Activated T-cell treated with anti-CD3 and anti-CD28 coated beads, Interleukin-2, amount 50 U/mL, for 72 hours (primary cell): ENCODE data around the gene PHKA2. TPM values are rescaled to one million over a fixed set of nuclear protein-coding genes. Genes with fewer than 3 reads are reported as not detected.
A peak's percentile ranks its signal among the peaks of the same experiment; 100 is the strongest.
"Not testable (repeated sequence)": the region's sequence is repeated elsewhere in the genome, so short reads cannot be mapped to it uniquely, and the experiment has no call there.

Experiments
- ATAC-seq, 2 donors: fragments of 150-1000 bp; cut with Tn5 transposase; replicated peaks in 1 of 2; 2 replicates each; pipeline ENCODE4 v1.10.0; 2021; ENCODE audit warnings: moderate library complexity in 2 of 2, mild to moderate bottlenecking in 1 of 2
- DNase-seq, 2 donors: peaks; one replicate each; pipeline ENCODE4 v3.0.0; 2021 to 2022; ENCODE audit warnings: mixed read lengths in 1 of 2
- H3K27ac Mint-ChIP-seq: one replicate; pipeline ENCODE4 v1.8.0; 2022; ENCODE audit warnings: mild to moderate bottlenecking, moderate library complexity, mixed read lengths
- H3K27me3 Mint-ChIP-seq: one replicate; pipeline ENCODE4 v1.8.0; 2022; ENCODE audit warnings: low read depth, mixed read lengths
- H3K36me3 Mint-ChIP-seq, 2 donors: one replicate each; pipeline ENCODE4 v1.8.0; 2022; ENCODE audit warnings: mixed read lengths in 2 of 2, mild to moderate bottlenecking in 1 of 2; ENCODE audit not compliant: insufficient read depth in 2 of 2
- H3K4me1 Mint-ChIP-seq: one replicate; pipeline ENCODE4 v1.8.0; 2022; ENCODE audit warnings: low read depth, mixed read lengths
- H3K4me3 Mint-ChIP-seq, 2 donors: one replicate each; pipeline ENCODE4 v1.8.0; 2022; ENCODE audit warnings: mild to moderate bottlenecking in 2 of 2, mixed read lengths in 2 of 2, moderate library complexity in 2 of 2
- H3K9me3 Mint-ChIP-seq, 2 donors: one replicate each; pipeline ENCODE4 v1.8.0; 2022; ENCODE audit warnings: mixed read lengths in 2 of 2
- total RNA-seq, 2 donors: library from RNA; stranded (reverse); gene quantifications; one replicate each; pipeline ENCODE4 v1.2.3, GENCODE V29; 2022

Gene PHKA2
- 10 to 100 TPM; 27.2 to 30.3 TPM for total RNA-seq

- Mint-ChIP-seq H3K27ac (peak within 1 kb of the TSS; percentile 91), H3K9me3 (no peaks in the 10 kb centered on the region), H3K4me3 (peak within 1 kb of the TSS; percentile 83 to 97), H3K27me3 (peaks cover 6% of the 10 kb centered on the region), H3K4me1 (peaks cover 7% of the 10 kb centered on the region), H3K36me3 (peaks cover 0 to 4% of the 10 kb centered on the region in 2 donors)
- peak; percentile 39 to 41 for ATAC-seq
- DNase-seq, result peak; percentile 60 to 62
Observed at GRCh38 chrX:18983666-18984380, at the start of gene PHKA2. Gene PHKA2, minus strand, starts transcription at chrX:18984114. Its CDS starts 182 bp downstream, at chrX:18983932.

- H3K27me3 Mint-ChIP-seq, result peaks cover 10% of the 10 kb centered on the region
- H3K9me3 Mint-ChIP-seq, result no peaks in the 10 kb centered on the region
Observed at GRCh38 chrX:19030805-19031204, 46.9 kb upstream of the PHKA2 start.

GRCh38 chrX:19028560-19028959 is 44.6 kb upstream of the PHKA2 start:
- H3K4me3 Mint-ChIP-seq, result no peak overlapping the region
- no peak overlapping the region for H3K27ac Mint-ChIP-seq
- no peaks in the 10 kb centered on the region for H3K36me3 Mint-ChIP-seq
- ATAC-seq (no peak), DNase-seq (no peak)
- no peaks in the 10 kb centered on the region for H3K9me3 Mint-ChIP-seq
- H3K4me1 Mint-ChIP-seq, result no peaks in the 10 kb centered on the region
- peaks cover 10% of the 10 kb centered on the region for H3K27me3 Mint-ChIP-seq

More at GRCh38 chrX:19030805-19031204, 46.9 kb upstream of the PHKA2 start:
- ATAC-seq (no peak), DNase-seq (no peak)
- Mint-ChIP-seq H3K4me1 (no peaks in the 10 kb centered on the region), H3K4me3 (no peak overlapping the region), H3K36me3 (no peaks in the 10 kb centered on the region), H3K27ac (no peak overlapping the region)

- Mint-ChIP-seq H3K4me3 (no peak overlapping the region), H3K4me1 (no peaks in the 10 kb centered on the region), H3K27me3 (no peaks in the 10 kb centered on the region), H3K9me3 (no peaks in the 10 kb centered on the region), H3K27ac (no peak overlapping the region), H3K36me3 (no peaks in the 10 kb centered on the region)
- ATAC-seq, result no peak
- no peak for DNase-seq
Observed at GRCh38 chrX:19024366-19024765, 40.5 kb upstream of the PHKA2 start.

GRCh38 chrX:19019996-19020395 is 36.1 kb upstream of the PHKA2 start:
- Mint-ChIP-seq H3K4me3 (no peak overlapping the region), H3K27ac (no peak overlapping the region), H3K9me3 (no peaks in the 10 kb centered on the region), H3K27me3 (no peaks in the 10 kb centered on the region), H3K4me1 (no peaks in the 10 kb centered on the region), H3K36me3 (no peaks in the 10 kb centered on the region)
- ATAC-seq, result no peak
- DNase-seq, result no peak

- DNase-seq (no peak), ATAC-seq (no peak)
- no peaks in the 10 kb centered on the region for H3K9me3 Mint-ChIP-seq
- no peaks in the 10 kb centered on the region for H3K36me3 Mint-ChIP-seq
- H3K4me3 Mint-ChIP-seq, result no peak overlapping the region
- no peak overlapping the region for H3K27ac Mint-ChIP-seq
- H3K27me3 Mint-ChIP-seq, result no peaks in the 10 kb centered on the region
- H3K4me1 Mint-ChIP-seq, result no peaks in the 10 kb centered on the region
Observed at GRCh38 chrX:19017271-19017670, 33.4 kb upstream of the PHKA2 start.

GRCh38 chrX:19016614-19017013 is 32.7 kb upstream of the PHKA2 start:
- not testable (repeated sequence) for H3K36me3 Mint-ChIP-seq, H3K27ac Mint-ChIP-seq, DNase-seq, H3K4me1 Mint-ChIP-seq, H3K9me3 Mint-ChIP-seq, H3K4me3 Mint-ChIP-seq, H3K27me3 Mint-ChIP-seq, ATAC-seq

GRCh38 chrX:19007868-19008267 is 24.0 kb upstream of the PHKA2 start:
- no peaks in the 10 kb centered on the region for H3K27me3 Mint-ChIP-seq
- DNase-seq, result no peak

GRCh38 chrX:19007011-19007410 is 23.1 kb upstream of the PHKA2 start:
- no peak for ATAC-seq

More at GRCh38 chrX:19007868-19008267, 24.0 kb upstream of the PHKA2 start:
- no peaks in the 10 kb centered on the region for H3K36me3 Mint-ChIP-seq
- ATAC-seq, result no peak
- H3K27ac Mint-ChIP-seq, result no peak overlapping the region
- H3K9me3 Mint-ChIP-seq, result no peaks in the 10 kb centered on the region
- H3K4me3 Mint-ChIP-seq, result no peak overlapping the region
- H3K4me1 Mint-ChIP-seq, result no peaks in the 10 kb centered on the region

GRCh38 chrX:19005909-19006308 is 22.0 kb upstream of the PHKA2 start:
- DNase-seq (no peak), ATAC-seq (no peak)
- Mint-ChIP-seq H3K27ac (no peak overlapping the region), H3K27me3 (no peaks in the 10 kb centered on the region), H3K36me3 (no peaks in the 10 kb centered on the region), H3K4me3 (no peak overlapping the region), H3K4me1 (no peaks in the 10 kb centered on the region), H3K9me3 (no peaks in the 10 kb centered on the region)

More at GRCh38 chrX:19007011-19007410, 23.1 kb upstream of the PHKA2 start:
- no peak for DNase-seq
- H3K27ac Mint-ChIP-seq, result no peak overlapping the region
- H3K4me1 Mint-ChIP-seq, result no peaks in the 10 kb centered on the region
- H3K9me3 Mint-ChIP-seq, result no peaks in the 10 kb centered on the region
- no peaks in the 10 kb centered on the region for H3K27me3 Mint-ChIP-seq
- H3K36me3 Mint-ChIP-seq, result no peaks in the 10 kb centered on the region
- H3K4me3 Mint-ChIP-seq, result no peak overlapping the region

- DNase-seq, result no peak
- ATAC-seq, result no peak
Observed at GRCh38 chrX:19003756-19004155, 19.8 kb upstream of the PHKA2 start.

GRCh38 chrX:18998653-18999052 is 14.7 kb upstream of the PHKA2 start:
- ATAC-seq (no peak), DNase-seq (no peak)
- H3K36me3 Mint-ChIP-seq, result no peaks in the 10 kb centered on the region
- H3K9me3 Mint-ChIP-seq, result no peaks in the 10 kb centered on the region
- H3K4me1 Mint-ChIP-seq, result no peaks in the 10 kb centered on the region
- H3K27ac Mint-ChIP-seq, result no peak overlapping the region
- H3K27me3 Mint-ChIP-seq, result no peaks in the 10 kb centered on the region
- H3K4me3 Mint-ChIP-seq, result no peak overlapping the region

More at GRCh38 chrX:19003756-19004155, 19.8 kb upstream of the PHKA2 start:
- Mint-ChIP-seq H3K4me3 (no peak overlapping the region), H3K36me3 (no peaks in the 10 kb centered on the region), H3K27ac (no peak overlapping the region), H3K9me3 (no peaks in the 10 kb centered on the region), H3K27me3 (no peaks in the 10 kb centered on the region), H3K4me1 (no peaks in the 10 kb centered on the region)

- H3K27ac Mint-ChIP-seq, result no peak overlapping the region
- H3K4me3 Mint-ChIP-seq, result no peak overlapping the region
- no peaks in the 10 kb centered on the region for H3K9me3 Mint-ChIP-seq
- no peak for ATAC-seq
- no peaks in the 10 kb centered on the region for H3K4me1 Mint-ChIP-seq
- H3K36me3 Mint-ChIP-seq, result no peaks in the 10 kb centered on the region
- no peaks in the 10 kb centered on the region for H3K27me3 Mint-ChIP-seq
- DNase-seq, result no peak
Observed at GRCh38 chrX:18997916-18998315, 14.0 kb upstream of the PHKA2 start.

- H3K4me1 Mint-ChIP-seq, result no peaks in the 10 kb centered on the region
Observed at GRCh38 chrX:18996536-18996935, 12.6 kb upstream of the PHKA2 start.

More at GRCh38 chrX:18996536-18996935, 12.6 kb upstream of the PHKA2 start:
- no peaks in the 10 kb centered on the region for H3K27me3 Mint-ChIP-seq
- no peaks in the 10 kb centered on the region for H3K9me3 Mint-ChIP-seq
- H3K27ac Mint-ChIP-seq, result no peak overlapping the region
- no peaks in the 10 kb centered on the region for H3K36me3 Mint-ChIP-seq
- no peak overlapping the region for H3K4me3 Mint-ChIP-seq
- ATAC-seq (no peak), DNase-seq (no peak)
